Measurements from ENCODE around the gene ZNRF2.

GRCh38 chr7:30304177-30304884 is 19.9 kb downstream of the ZNRF2 start:
- no peak for TF ChIP-seq CTCF (IDR thresholded peaks at IDR 0.05 in 2 of 3, conservative IDR thresholded peaks at IDR 0.05 in 1 of 3; ENCODE audit: control insufficient read depth in 2 of 3, extremely low read depth in 1 of 3, insufficient read depth in 1 of 3, low read depth in 3 of 3, low read length in 3 of 3)
- no peak for TF ChIP-seq ZBTB4 (CRISPR knock-in tag; IDR thresholded peaks at IDR 0.05)
- no peak for TF ChIP-seq POLR2A (IDR thresholded peaks at IDR 0.05; ENCODE audit: low read depth, low read length)
- TF ChIP-seq SIN3A (IDR thresholded peaks at IDR 0.05; ENCODE audit: low read depth, low read length) = no peak
- no peak for TF ChIP-seq FOXK2 (IDR thresholded peaks at IDR 0.05)
- TF ChIP-seq ZNF622 (IDR thresholded peaks at IDR 0.05) = no peak
- no peak for TF ChIP-seq SMC3 (IDR thresholded peaks at IDR 0.05; ENCODE audit: borderline replicate concordance, low read length)
- TF ChIP-seq POLR2AphosphoS5 (IDR thresholded peaks at IDR 0.05; ENCODE audit: low read length) = no peak
- no peak for TF ChIP-seq USF1 (IDR thresholded peaks at IDR 0.05; ENCODE audit: borderline replicate concordance, extremely low read length, insufficient read depth, low read depth, low read length)

Data from GM12878 (cell line).